Caco-2 (cell line): Measurements from ENCODE around the gene SIRPA. TPM values are rescaled to one million over a fixed set of nuclear protein-coding genes. Genes with fewer than 3 reads are reported as not detected.

Experiments used
- BruUV-seq: library from RNA; stranded (reverse); fragments of 400-500 nt; replicated peaks from 2 replicates; lab custom pipeline; 2021; lab: Mats Ljungman, UMichigan
- CTCF ChIA-PET: fragments of 300-600 bp; sonication (Branson Sonifier 250); formaldehyde crosslinking; loops from one replicate; lab custom pipeline; 2022; ENCODE audit warnings: antibody characterized with exemption; lab: Charles Lee
- POLR2A ChIA-PET: fragments of 300-600 bp; sonication (Branson Sonifier 250); formaldehyde crosslinking; loops from one replicate; lab custom pipeline; 2022; ENCODE audit warnings: antibody characterized with exemption; lab: Charles Lee
- DNase-seq, 2 experiments: peaks; one replicate each; pipeline versions ENCODE4 v3.0.0 to v3.0.0-alpha.2; 2020 to 2022
- H3K27me3 ChIP-seq: replicated peaks from 2 replicates; pipeline ENCODE4 v1.6.0; 2011; ENCODE audit warnings: low read length; ENCODE audit not compliant: control insufficient read depth, insufficient read depth
- H3K36me3 ChIP-seq: 2 replicates; pipeline ENCODE4 v1.5.1; 2011; ENCODE audit warnings: low read length; ENCODE audit not compliant: control insufficient read depth, insufficient read depth
- H3K4me1 ChIP-seq: fragments of 250-450 bp; sonication (Bioruptor Pico); 2 replicates; pipeline ENCODE4 v1.5.1; 2020; ENCODE audit warnings: mild to moderate bottlenecking
- H3K4me3 ChIP-seq: 2 replicates; pipeline ENCODE4 v1.5.1; 2011; ENCODE audit warnings: low read depth, mild to moderate bottlenecking, control low read depth, low read length
- H3K9me3 ChIP-seq: fragments of 250-450 bp; sonication (Bioruptor Pico); 2 replicates; pipeline ENCODE4 v1.5.1; 2020; ENCODE audit warnings: mild to moderate bottlenecking, moderate library complexity
- H3K27ac Mint-ChIP-seq: one replicate; pipeline ENCODE4 v1.8.0; 2022; ENCODE audit warnings: mixed read lengths; ENCODE audit not compliant: unreplicated experiment
- H3K27me3 Mint-ChIP-seq: one replicate; pipeline ENCODE4 v1.8.0; 2022; ENCODE audit warnings: mixed read lengths; ENCODE audit not compliant: insufficient read depth, unreplicated experiment
- H3K36me3 Mint-ChIP-seq: one replicate; pipeline ENCODE4 v1.8.0; 2022; ENCODE audit warnings: mild to moderate bottlenecking, mixed read lengths; ENCODE audit not compliant: insufficient read depth, unreplicated experiment
- H3K4me1 Mint-ChIP-seq: one replicate; pipeline ENCODE4 v1.8.0; 2022; ENCODE audit warnings: low read depth, mixed read lengths; ENCODE audit not compliant: unreplicated experiment
- H3K4me3 Mint-ChIP-seq: one replicate; pipeline ENCODE4 v1.8.0; 2022; ENCODE audit warnings: mild to moderate bottlenecking, moderate library complexity, mixed read lengths; ENCODE audit not compliant: unreplicated experiment
- H3K9me3 Mint-ChIP-seq: one replicate; pipeline ENCODE4 v1.8.0; 2022; ENCODE audit warnings: mixed read lengths; ENCODE audit not compliant: unreplicated experiment
- CTCF ChIP-seq, 2 experiments: fragments of 200-600 bp in 1 of 2; IDR thresholded peaks; 1 replicate in 1 of 2; 2 replicates in 1 of 2; pipeline versions ENCODE4 v1.5.1 to v1.8.0; 2011 to 2022; ENCODE audit warnings: antibody characterized with exemption in 1 of 2, control low read depth in 1 of 2, inconsistent platforms in 1 of 2, low read depth in 1 of 2, low read length in 1 of 2, mild to moderate bottlenecking in 1 of 2, moderate library complexity in 1 of 2; ENCODE audit not compliant: insufficient read depth in 1 of 2, severe bottlenecking in 1 of 2, unreplicated experiment in 1 of 2
- intact Hi-C: fragments of 100-400 bp; cut with micrococcal nuclease; formaldehyde crosslinking; loops from one replicate; pipeline ENCODE4 v1.10.0; 2022; ENCODE audit not compliant: unreplicated experiment
- total RNA-seq: library from RNA; stranded (reverse); gene quantifications from 2 replicates; pipeline ENCODE4 v1.2.3, GENCODE V29; 2022

The SIRPA gene
- total RNA-seq, 1 experiment from 2014 or later: 33.3 TPM

- H3K4me3 ChIP-seq: no peak overlapping the region
- no peak for TF ChIP-seq CTCF (IDR thresholded peaks at IDR 0.05; ENCODE audit: insufficient read depth in 1 of 2, low read depth in 1 of 2, low read length in 1 of 2, severe bottlenecking in 1 of 2, unreplicated experiment in 1 of 2)
- H3K9me3 ChIP-seq: no peaks in the 10 kb centered on the region
- POLR2A ChIA-PET: interaction anchor here (0.6 kb wide), 1 partner anchor 235 kb away, joined by 3 read pairs; no protein-coding TSS in a partner anchor
- CTCF ChIA-PET: no interaction called here
- peaks cover 7% of the 10 kb centered on the region for H3K4me1 Mint-ChIP-seq
- H3K9me3 Mint-ChIP-seq: no peaks in the 10 kb centered on the region
- H3K27me3 ChIP-seq: no peaks in the 10 kb centered on the region
- no peaks in the 10 kb centered on the region for H3K27me3 Mint-ChIP-seq
- H3K4me1 ChIP-seq: no peaks in the 10 kb centered on the region; the same call in 1 of the 2 replicates
- BruUV-seq: no TSS peak
- peaks cover 6% of the 10 kb centered on the region for H3K36me3 Mint-ChIP-seq
- H3K27ac Mint-ChIP-seq: no peak overlapping the region
- H3K4me3 Mint-ChIP-seq: no peak overlapping the region
- DNase-seq: no peak
- intact Hi-C loops: no loop called here
- no peaks in the 10 kb centered on the region; the same call in 1 of the 2 replicates for H3K36me3 ChIP-seq
Observed at GRCh38 chr20:1909097-1909496, 13.9 kb downstream of the SIRPA start.

GRCh38 chr20:1911536-1911935 lies 16.3 kb downstream of the SIRPA start:
- H3K36me3 ChIP-seq: peaks cover 3% of the 10 kb centered on the region
- Mint-ChIP-seq H3K4me3 (no peak overlapping the region), H3K9me3 (no peaks in the 10 kb centered on the region), H3K27ac (no peak overlapping the region), H3K27me3 (no peaks in the 10 kb centered on the region), H3K36me3 (no peaks in the 10 kb centered on the region), H3K4me1 (peaks cover 7% of the 10 kb centered on the region)
- H3K9me3 ChIP-seq: no peaks in the 10 kb centered on the region
- DNase-seq: no peak
- ChIA-PET CTCF (no interaction called here), POLR2A (no interaction called here)
- H3K4me3 ChIP-seq: no peak overlapping the region
- H3K27me3 ChIP-seq: no peaks in the 10 kb centered on the region
- no peaks in the 10 kb centered on the region; the same call in 1 of the 2 replicates for H3K4me1 ChIP-seq
- BruUV-seq: no TSS peak
- TF ChIP-seq CTCF (IDR thresholded peaks at IDR 0.05; ENCODE audit: insufficient read depth in 1 of 2, low read depth in 1 of 2, low read length in 1 of 2, severe bottlenecking in 1 of 2, unreplicated experiment in 1 of 2): no peak
- intact Hi-C loops: no loop called here

- H3K4me1 ChIP-seq: no peaks in the 10 kb centered on the region; the same call in 1 of the 2 replicates
- Mint-ChIP-seq H3K27ac (no peak overlapping the region), H3K36me3 (no peaks in the 10 kb centered on the region), H3K27me3 (no peaks in the 10 kb centered on the region), H3K4me1 (peaks cover 7% of the 10 kb centered on the region), H3K9me3 (no peaks in the 10 kb centered on the region), H3K4me3 (no peak overlapping the region)
- TF ChIP-seq CTCF (IDR thresholded peaks at IDR 0.05; ENCODE audit: insufficient read depth in 1 of 2, low read depth in 1 of 2, low read length in 1 of 2, severe bottlenecking in 1 of 2, unreplicated experiment in 1 of 2): no peak
- no peaks in the 10 kb centered on the region for H3K9me3 ChIP-seq
- ChIA-PET CTCF (no interaction called here), POLR2A (no interaction called here)
- H3K27me3 ChIP-seq: no peaks in the 10 kb centered on the region
- peaks cover 3% of the 10 kb centered on the region for H3K36me3 ChIP-seq
- no TSS peak for BruUV-seq
- no peak for DNase-seq
- H3K4me3 ChIP-seq: no peak overlapping the region
- intact Hi-C loops: no loop called here
Observed at GRCh38 chr20:1912053-1912452, 16.8 kb downstream of the SIRPA start.
